Neural cell (in vitro differentiated cells): ENCODE data around the gene AK8. TPM values are rescaled to one million over a fixed set of nuclear protein-coding genes. Genes with fewer than 3 reads are reported as not detected.

Experiments used
- H2AFZ ChIP-seq: fragments of 200-600, 300-800 bp; sonication (generic), shearing (Covaris generic); 2 replicates; pipeline ENCODE4 v1.6.0; 2014; ENCODE audit warnings: low read depth, mild to moderate bottlenecking, antibody characterized with exemption, low read length, moderate library complexity
- H3F3A ChIP-seq: fragments of 200-600 bp; shearing (Covaris generic); 2 replicates; pipeline ENCODE4 v1.6.1; 2016; ENCODE audit warnings: mild to moderate bottlenecking, moderate library complexity, mixed read lengths, antibody characterized with exemption, low read length; ENCODE audit not compliant: insufficient read depth, poor library complexity, severe bottlenecking
- H3K27ac ChIP-seq: fragments of 200-600, 300-800 bp; sonication (generic), shearing (Covaris generic); 2 replicates; pipeline ENCODE4 v1.5.1; 2014; ENCODE audit warnings: mild to moderate bottlenecking, low read length, moderate library complexity
- H3K27me3 ChIP-seq: fragments of 300-800, 200-600 bp; sonication (generic), shearing (Covaris generic); 2 replicates; pipeline ENCODE4 v1.6.0; 2014; ENCODE audit warnings: mild to moderate bottlenecking, low read depth, low read length, moderate library complexity; ENCODE audit not compliant: insufficient read depth
- H3K36me3 ChIP-seq: fragments of 300-800, 200-600 bp; sonication (generic), shearing (Covaris generic); 2 replicates; pipeline ENCODE4 v1.5.1; 2014; ENCODE audit warnings: mild to moderate bottlenecking, antibody characterized with exemption, low read length, moderate library complexity; ENCODE audit not compliant: insufficient read depth
- H3K4me2 ChIP-seq: fragments of 300-800, 200-600 bp; sonication (generic), shearing (Covaris generic); 2 replicates; pipeline ENCODE4 v1.6.0; 2014; ENCODE audit warnings: mild to moderate bottlenecking, low read length
- H3K4me3 ChIP-seq: fragments of 300-800, 200-600 bp; sonication (generic), shearing (Covaris generic); 2 replicates; pipeline ENCODE4 v1.5.1; 2014; ENCODE audit warnings: mild to moderate bottlenecking, low read length, moderate library complexity
- H3K79me2 ChIP-seq: fragments of 200-600 bp; shearing (Covaris generic); replicated peaks from 2 replicates; pipeline ENCODE4 v1.6.0; 2014; ENCODE audit warnings: mild to moderate bottlenecking, low read length, moderate library complexity; ENCODE audit not compliant: insufficient read depth
- H3K9ac ChIP-seq: fragments of 300-800, 200-600 bp; sonication (generic), shearing (Covaris generic); 2 replicates; pipeline ENCODE4 v1.6.1; 2016; ENCODE audit warnings: mild to moderate bottlenecking, low read length, mixed read lengths
- H3K9me2 ChIP-seq: fragments of 200-600 bp; shearing (Covaris generic); 2 replicates; pipeline ENCODE4 v1.6.1; 2016; ENCODE audit warnings: mild to moderate bottlenecking, low read length, mixed read lengths; ENCODE audit not compliant: insufficient read depth
- H3K9me3 ChIP-seq: fragments of 200-600, 300-800 bp; sonication (generic), shearing (Covaris generic); 2 replicates; pipeline ENCODE4 v1.6.1; 2016; ENCODE audit warnings: mild to moderate bottlenecking, mixed run types, low read length, moderate library complexity, mixed read lengths
- H4K20me1 ChIP-seq: fragments of 200-600 bp; shearing (Covaris generic); 2 replicates; pipeline ENCODE4 v1.6.1; 2016; ENCODE audit warnings: mild to moderate bottlenecking, mixed run types; ENCODE audit not compliant: insufficient read depth
- EP300 ChIP-seq: fragments of 450-650 bp; conservative IDR thresholded peaks from 2 replicates; pipeline ENCODE4 v1.6.1; 2014; ENCODE audit warnings: antibody characterized with exemption, mild to moderate bottlenecking, moderate library complexity; ENCODE audit not compliant: poor library complexity, severe bottlenecking
- EZH2 ChIP-seq: fragments of 200-600, 300-800 bp; shearing (Covaris generic), sonication (generic); IDR thresholded peaks from 2 replicates; pipeline ENCODE4 v1.6.1; 2014; ENCODE audit warnings: antibody characterized with exemption, low read length, borderline replicate concordance, mild to moderate bottlenecking; ENCODE audit not compliant: insufficient read depth, poor library complexity, severe bottlenecking
- MXI1 ChIP-seq: fragments of 450-650 bp; conservative IDR thresholded peaks from 2 replicates; pipeline ENCODE4 v1.6.1; 2014; ENCODE audit warnings: antibody characterized with exemption, mild to moderate bottlenecking; ENCODE audit not compliant: poor library complexity, severe bottlenecking
- POLR2AphosphoS5 ChIP-seq: IDR thresholded peaks from 2 replicates; pipeline ENCODE4 v1.6.1; 2012
- RAD21 ChIP-seq: fragments of 450-650 bp; conservative IDR thresholded peaks from 2 replicates; pipeline ENCODE4 v1.6.1; 2014; ENCODE audit warnings: antibody characterized with exemption, mild to moderate bottlenecking, moderate library complexity
- SMC3 ChIP-seq: fragments of 450-650 bp; conservative IDR thresholded peaks from 2 replicates; pipeline ENCODE4 v1.6.1; 2014; ENCODE audit warnings: antibody characterized with exemption, mild to moderate bottlenecking, moderate library complexity; ENCODE audit not compliant: poor library complexity
- TAF1 ChIP-seq: IDR thresholded peaks from 2 replicates; pipeline ENCODE4 v1.6.1; 2012; ENCODE audit warnings: low read depth
- polyA plus RNA-seq: library from polyadenylated mRNA; depleted of rRNA; stranded (reverse); fragments of >200 nt; gene quantifications from 2 replicates; pipeline ENCODE4 v1.2.3, GENCODE V29; 2014
- TF ChIP-seq, protein P1 (sequence below): IDR thresholded peaks from 2 replicates; pipeline ENCODE4 v1.6.1; 2012; ENCODE audit warnings: borderline replicate concordance
- TF ChIP-seq, protein P2 (sequence below): fragments of 450-650 bp; IDR thresholded peaks from 2 replicates; pipeline ENCODE4 v1.5.1; 2014; ENCODE audit warnings: antibody characterized with exemption, mild to moderate bottlenecking, moderate library complexity; ENCODE audit not compliant: poor library complexity, severe bottlenecking

Gene AK8
- polyA plus RNA-seq, 1 donor from 2014 or later: 0.71 TPM

DNA sequence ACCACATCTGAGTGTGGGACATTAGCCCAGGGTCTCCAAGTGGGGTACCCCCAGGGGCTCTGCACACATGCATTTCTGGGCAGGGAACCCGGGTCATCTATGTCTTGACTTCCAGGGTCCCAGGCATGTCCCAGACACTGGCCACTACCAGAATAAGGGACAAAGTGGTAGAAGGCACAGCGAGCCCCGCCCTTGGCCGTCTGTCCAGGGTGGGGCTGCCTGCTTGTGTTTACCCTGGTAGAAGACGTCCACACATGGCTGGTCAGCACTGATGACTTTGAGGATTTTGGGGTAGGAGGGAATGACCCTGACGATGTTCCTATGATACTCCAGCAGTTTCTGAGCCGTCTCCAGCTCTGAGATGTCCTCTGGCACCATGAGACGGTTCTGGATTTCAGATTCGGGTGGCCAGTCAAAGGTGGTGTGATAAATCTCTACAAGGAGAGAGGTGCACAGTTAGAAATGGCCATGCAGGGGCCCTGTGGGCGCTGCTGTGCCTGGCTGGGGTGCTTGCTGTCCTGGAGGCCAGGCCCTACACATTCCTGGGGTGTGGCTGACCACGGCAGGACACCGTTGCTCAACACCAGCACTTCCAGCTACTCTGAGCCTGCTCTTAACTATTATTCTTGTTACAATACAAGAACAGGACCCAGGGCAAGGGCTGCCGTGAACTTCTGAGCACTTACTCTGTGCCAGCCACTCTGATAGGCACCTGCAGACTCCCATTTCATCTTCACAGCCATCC is 51.3 kb downstream of the AK8 start:
- H3K9me2 ChIP-seq: no peaks in the 10 kb centered on the region
- no peaks in the 10 kb centered on the region for H3F3A ChIP-seq
- TF ChIP-seq EZH2 (no peak), EP300 (no peak), RAD21 (no peak)
- TF ChIP-seq, protein P1, sequence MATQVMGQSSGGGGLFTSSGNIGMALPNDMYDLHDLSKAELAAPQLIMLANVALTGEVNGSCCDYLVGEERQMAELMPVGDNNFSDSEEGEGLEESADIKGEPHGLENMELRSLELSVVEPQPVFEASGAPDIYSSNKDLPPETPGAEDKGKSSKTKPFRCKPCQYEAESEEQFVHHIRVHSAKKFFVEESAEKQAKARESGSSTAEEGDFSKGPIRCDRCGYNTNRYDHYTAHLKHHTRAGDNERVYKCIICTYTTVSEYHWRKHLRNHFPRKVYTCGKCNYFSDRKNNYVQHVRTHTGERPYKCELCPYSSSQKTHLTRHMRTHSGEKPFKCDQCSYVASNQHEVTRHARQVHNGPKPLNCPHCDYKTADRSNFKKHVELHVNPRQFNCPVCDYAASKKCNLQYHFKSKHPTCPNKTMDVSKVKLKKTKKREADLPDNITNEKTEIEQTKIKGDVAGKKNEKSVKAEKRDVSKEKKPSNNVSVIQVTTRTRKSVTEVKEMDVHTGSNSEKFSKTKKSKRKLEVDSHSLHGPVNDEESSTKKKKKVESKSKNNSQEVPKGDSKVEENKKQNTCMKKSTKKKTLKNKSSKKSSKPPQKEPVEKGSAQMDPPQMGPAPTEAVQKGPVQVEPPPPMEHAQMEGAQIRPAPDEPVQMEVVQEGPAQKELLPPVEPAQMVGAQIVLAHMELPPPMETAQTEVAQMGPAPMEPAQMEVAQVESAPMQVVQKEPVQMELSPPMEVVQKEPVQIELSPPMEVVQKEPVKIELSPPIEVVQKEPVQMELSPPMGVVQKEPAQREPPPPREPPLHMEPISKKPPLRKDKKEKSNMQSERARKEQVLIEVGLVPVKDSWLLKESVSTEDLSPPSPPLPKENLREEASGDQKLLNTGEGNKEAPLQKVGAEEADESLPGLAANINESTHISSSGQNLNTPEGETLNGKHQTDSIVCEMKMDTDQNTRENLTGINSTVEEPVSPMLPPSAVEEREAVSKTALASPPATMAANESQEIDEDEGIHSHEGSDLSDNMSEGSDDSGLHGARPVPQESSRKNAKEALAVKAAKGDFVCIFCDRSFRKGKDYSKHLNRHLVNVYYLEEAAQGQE: no peak
- no peaks in the 10 kb centered on the region for H3K79me2 ChIP-seq
- H3K9me3 ChIP-seq: no peaks in the 10 kb centered on the region
- H3K4me3 ChIP-seq: no peak overlapping the region
- H3K4me2 ChIP-seq: no peak overlapping the region
- no peaks in the 10 kb centered on the region for H3K36me3 ChIP-seq
- H4K20me1 ChIP-seq: no peaks in the 10 kb centered on the region
- H3K27me3 ChIP-seq: no peaks in the 10 kb centered on the region
- no peak overlapping the region for H3K9ac ChIP-seq
- no peak overlapping the region for H3K27ac ChIP-seq
- no peak overlapping the region for H2AFZ ChIP-seq

DNA sequence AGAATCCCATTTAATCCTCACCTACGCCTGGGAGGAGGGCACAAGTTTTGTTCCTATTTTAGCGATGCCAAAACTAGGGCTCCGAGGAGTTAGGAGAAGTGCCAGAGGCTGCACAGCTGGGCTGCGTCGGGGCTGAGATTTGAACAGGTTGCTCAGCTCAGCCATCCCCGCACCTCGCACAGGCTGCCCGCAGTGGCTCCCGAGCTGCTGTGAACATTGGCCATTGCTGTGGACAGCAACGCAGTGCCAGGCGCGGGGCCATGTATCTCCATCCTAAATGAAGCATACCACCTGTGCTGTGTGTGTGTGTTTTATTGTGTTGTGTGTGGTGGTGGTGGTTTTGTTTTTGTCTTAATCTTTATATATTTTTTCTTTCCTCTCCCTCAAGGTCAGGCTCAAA is 52.0 kb downstream of the AK8 start:
- H3K79me2 ChIP-seq: no peaks in the 10 kb centered on the region
- H3K9ac ChIP-seq: no peak overlapping the region
- H4K20me1 ChIP-seq: no peaks in the 10 kb centered on the region
- no peak overlapping the region for H3K4me3 ChIP-seq
- no peaks in the 10 kb centered on the region for H3K36me3 ChIP-seq
- H3F3A ChIP-seq: no peaks in the 10 kb centered on the region
- H3K27me3 ChIP-seq: no peaks in the 10 kb centered on the region
- TF ChIP-seq, protein P2, sequence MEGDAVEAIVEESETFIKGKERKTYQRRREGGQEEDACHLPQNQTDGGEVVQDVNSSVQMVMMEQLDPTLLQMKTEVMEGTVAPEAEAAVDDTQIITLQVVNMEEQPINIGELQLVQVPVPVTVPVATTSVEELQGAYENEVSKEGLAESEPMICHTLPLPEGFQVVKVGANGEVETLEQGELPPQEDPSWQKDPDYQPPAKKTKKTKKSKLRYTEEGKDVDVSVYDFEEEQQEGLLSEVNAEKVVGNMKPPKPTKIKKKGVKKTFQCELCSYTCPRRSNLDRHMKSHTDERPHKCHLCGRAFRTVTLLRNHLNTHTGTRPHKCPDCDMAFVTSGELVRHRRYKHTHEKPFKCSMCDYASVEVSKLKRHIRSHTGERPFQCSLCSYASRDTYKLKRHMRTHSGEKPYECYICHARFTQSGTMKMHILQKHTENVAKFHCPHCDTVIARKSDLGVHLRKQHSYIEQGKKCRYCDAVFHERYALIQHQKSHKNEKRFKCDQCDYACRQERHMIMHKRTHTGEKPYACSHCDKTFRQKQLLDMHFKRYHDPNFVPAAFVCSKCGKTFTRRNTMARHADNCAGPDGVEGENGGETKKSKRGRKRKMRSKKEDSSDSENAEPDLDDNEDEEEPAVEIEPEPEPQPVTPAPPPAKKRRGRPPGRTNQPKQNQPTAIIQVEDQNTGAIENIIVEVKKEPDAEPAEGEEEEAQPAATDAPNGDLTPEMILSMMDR: no peak
- TF ChIP-seq EP300: no peak
- no peak for TF ChIP-seq RAD21
- no peak for TF ChIP-seq SMC3
- no peak for TF ChIP-seq TAF1
- TF ChIP-seq MXI1: no peak
- TF ChIP-seq, protein P1: no peak
- no peak for TF ChIP-seq EZH2
- TF ChIP-seq POLR2AphosphoS5: no peak
- H3K9me3 ChIP-seq: no peaks in the 10 kb centered on the region
- H3K4me2 ChIP-seq: no peak overlapping the region
- no peak overlapping the region for H3K27ac ChIP-seq
- no peak overlapping the region for H2AFZ ChIP-seq
- H3K9me2 ChIP-seq: no peaks in the 10 kb centered on the region
